Measurements from ENCODE around the gene ATXN7L2.

Gene ATXN7L2

DNA sequence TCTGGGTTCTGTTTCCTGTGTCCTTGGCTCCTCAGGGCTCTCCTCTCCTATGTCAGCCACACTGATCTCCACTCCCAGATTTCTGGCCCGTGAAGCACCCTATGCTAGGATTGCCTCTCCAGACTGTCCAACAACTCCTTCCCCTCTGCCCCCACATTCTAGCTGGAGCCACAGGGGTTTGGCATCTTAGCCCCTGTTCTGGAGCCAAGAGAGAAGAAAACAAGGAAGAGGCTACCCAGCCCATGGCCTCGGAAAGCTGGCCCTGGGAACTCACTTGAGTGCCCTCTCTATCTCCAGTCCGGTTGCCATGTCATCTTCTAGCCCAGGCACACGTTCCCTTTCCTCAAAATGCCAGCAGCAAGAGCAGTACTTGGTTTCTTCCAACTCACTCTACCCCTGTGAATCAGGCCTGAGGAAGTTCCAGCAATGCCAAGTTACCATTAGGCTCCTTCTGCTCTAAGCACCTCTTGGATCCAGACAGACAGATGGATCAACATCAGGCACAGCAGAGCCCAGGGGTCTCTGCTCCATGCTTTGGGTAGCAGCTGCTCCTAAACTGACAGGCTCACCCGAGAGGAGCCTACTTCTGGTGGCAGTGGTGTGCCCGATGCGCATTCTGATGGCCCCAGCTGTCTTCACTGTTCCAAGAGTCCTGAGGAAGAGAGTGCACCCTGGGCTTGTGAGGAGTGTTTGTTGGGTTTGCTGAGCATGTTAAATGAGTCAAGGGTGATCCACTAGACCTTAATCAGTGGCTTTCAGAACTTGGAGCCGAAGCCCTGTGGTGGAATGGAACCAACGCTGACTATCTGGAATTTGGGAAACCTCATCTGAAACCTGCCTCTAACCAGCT is 44.4 kb downstream of the ATXN7L2 start:
- no peak for DNase-seq (ENCODE audit: low read depth)

DNA sequence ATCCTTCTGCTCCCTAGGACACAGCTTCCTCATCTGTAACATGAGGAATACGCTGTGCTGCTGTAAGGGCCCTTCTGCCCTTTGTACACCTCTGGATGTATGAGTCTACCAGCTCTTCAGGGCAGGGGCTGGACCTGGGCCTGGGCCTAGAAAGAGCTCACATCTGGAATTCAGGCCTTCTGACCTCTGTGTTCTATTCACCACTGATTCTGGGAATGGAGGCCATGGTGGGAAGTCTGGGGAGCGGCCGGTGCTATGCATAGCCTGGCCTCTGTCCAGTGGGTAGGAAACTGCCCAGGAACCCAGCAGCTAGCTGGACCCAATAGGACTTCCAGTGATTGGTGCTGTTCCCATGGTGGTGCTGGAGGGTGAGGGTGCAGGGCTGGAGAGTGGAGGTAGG is 45.0 kb downstream of the ATXN7L2 start:
- DNase-seq (ENCODE audit: low read depth), result no peak

DNA sequence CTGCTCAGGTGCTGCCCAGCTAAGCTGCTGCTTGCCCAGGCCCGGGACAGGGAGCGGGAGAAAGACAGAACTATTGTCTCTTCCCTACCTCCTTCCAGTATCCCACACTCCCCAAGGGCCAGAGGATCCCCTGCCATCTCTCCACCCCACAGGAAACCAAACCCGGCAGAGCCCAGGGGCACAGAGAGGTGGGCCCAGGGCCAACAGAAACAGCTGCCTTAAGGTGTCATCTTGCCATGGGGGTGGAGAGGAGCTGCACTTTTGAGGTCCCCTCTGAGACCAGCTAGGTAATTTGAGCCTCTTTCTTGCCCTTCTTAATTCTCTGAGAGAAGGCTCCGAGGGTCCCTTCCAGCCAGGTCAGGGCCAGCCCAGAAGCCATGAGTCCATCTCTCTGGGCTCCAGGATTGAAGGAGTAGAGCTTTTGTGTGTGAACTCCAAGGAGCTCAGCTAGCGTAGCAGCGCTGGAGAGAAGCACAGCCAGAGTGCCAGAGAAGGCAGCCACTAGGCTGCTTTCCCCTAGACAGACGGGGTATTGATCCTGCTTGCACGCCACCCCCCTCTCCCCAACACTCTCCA is 46.3 kb downstream of the ATXN7L2 start:
- no peak for DNase-seq (ENCODE audit: low read depth)

DNA sequence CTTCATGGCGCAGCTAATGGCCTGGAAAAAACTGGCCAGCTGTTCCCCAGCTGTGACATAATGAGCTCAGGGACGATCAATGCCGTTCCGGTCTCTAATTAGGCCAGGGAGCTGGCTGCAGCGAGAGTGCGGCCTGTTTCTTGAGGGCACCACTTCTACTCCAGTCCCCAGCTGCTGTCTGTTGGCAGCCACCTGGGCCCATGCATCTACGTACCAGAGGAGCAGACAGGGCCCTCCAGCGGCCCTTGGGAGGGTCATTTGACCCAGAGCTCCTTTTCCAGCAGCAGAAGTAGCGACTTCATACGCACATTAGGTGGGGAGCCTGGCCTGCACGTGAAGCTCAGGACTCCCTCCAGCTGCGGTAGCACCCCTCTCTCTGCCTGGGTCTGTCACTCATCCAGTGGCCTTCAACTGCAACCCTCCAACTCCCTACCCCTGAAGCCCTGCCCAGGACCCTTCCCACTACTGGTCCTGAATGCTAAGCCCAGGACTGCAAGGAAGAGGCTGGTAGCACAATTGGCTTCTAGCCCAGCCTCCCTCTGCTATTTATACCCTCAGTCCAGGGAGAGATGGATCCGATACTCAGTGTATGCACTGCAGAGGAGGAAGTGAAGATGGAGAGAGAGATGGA is 46.9 kb downstream of the ATXN7L2 start:
- DNase-seq (ENCODE audit: low read depth), result no peak

DNA sequence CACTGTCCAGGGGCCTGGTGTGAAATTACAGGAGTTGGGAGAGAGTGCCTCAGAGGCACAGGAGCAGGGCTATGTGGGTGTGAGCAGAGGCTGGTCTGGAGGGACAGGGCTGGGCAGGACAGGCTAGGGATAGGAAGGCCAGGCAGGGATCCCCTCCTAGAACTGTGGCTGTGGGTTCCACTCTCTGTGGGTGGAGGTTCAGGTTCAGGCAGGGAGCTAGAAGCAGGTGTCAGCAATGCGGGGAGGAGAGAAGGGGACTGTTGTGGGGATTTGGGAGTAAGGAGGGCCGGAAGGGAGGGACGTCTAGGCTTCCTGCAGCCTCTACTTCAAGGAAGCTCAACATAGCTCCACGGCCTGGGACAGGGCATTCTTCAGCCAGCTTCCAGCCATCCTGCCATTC is 47.7 kb downstream of the ATXN7L2 start:
- no peak for DNase-seq (ENCODE audit: low read depth)

DNA sequence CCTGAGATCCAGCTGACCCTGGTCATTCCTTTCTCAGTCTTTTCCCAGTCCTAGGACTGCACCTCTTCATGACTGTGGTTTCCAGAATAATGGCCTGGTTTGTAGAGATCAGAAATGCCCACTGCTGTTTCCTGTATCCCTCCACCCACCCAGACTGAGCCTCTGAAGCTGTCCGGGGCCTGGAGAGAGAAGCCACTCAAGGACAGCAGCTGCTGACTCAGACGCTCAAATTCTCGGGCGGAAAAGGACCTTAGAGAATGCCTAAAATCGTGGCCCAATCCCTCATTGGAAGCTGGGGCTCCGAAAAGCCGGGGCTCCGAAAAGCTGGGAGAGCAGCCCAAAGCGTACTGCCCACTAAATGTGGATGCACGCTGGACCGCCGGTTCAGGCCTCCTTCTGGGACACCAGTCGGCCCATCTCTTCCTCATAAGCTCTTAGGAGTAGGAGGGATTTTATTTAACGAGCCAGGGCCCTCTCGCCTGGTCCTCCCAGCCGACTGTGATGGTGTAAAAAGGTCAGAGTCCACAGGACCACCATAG is 48.2 kb downstream of the ATXN7L2 start:
- DNase-seq (ENCODE audit: low read depth), result no peak

DNA sequence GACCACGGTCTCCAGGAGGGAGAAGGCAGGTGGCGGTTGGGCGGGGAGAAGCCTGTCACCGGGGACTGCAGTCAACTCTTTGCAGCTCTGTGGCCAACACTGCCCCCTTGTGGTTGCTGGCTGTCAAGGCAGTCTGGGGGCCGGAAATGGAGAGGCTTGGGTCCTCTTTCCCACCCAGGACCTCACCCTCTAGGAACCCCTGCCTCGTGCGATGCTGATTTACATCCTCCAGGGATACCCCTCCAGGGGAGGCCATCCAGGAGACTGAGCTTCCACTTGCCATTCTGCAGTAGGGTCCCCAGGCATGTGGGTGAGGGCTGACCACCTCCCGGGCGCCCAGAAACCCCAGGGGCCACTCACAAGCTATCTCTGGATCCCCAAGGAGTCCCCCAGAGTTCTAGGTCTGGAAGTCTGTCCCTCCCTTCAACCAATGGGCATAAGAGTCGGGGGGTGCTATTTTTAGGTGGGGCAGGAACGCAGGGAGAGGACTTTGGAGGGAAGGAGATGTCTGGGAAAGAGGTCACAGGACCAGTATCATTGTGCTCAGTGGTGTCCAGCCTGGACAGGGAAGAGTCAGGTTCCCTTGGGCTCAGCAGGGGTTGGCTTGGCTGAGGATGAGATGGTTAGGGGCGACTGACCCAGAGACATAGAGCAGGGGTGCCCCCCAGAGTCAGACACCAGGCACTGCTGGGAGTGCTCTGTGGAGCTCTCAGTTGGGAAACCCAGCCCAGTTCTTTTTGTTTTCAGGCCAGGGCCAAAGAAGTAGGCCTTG is 48.8 kb downstream of the ATXN7L2 start:
- peak; percentile 36 for DNase-seq (ENCODE audit: low read depth)

DNA sequence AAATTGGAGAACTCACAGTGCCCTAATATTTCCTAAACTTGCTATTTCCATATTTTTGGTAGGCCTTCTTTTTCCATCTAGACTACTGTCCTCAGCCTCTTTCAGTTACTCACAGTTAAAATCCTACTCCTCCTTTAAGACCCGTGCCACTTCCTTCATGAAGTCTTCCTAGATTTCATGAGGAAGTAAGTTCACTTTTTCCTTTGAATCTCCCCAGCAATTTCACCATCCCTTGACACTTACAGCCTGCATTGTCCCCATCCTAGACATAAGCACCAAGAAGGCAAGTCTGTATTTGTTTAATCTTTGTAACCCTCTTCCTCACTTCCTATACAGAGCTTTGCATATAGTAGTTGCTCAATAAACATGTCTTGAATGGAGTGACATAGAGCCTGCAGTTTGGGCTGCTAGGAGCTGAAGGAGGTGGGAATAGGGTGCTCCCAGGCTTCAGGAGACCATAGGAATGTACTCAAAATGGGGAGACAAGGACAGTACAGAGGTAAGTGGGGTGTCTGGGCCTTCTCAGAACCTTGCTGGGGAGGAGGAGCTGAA is 50.7 kb downstream of the ATXN7L2 start:
- DNase-seq (ENCODE audit: low read depth), result no peak

DNA sequence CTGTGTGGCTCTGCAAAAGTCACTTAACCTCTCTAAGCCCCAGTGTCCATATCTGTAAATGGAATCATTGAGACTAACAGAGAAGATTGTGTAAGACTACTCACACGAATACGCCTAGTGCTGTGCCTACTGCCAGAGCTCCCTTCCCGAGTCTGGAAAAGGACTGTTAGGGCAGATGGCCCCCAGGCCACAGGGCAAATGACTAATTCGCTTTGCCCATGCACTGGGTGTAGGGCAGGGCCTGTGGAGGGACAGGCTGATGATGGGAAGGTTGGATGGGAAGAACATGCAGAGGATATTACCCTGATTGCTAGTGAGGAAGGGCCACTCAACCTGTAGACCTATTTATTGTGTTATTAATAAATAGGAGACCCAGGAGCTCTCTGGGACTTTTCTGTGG is 51.8 kb downstream of the ATXN7L2 start:
- DNase-seq (ENCODE audit: low read depth), result no peak

DNA sequence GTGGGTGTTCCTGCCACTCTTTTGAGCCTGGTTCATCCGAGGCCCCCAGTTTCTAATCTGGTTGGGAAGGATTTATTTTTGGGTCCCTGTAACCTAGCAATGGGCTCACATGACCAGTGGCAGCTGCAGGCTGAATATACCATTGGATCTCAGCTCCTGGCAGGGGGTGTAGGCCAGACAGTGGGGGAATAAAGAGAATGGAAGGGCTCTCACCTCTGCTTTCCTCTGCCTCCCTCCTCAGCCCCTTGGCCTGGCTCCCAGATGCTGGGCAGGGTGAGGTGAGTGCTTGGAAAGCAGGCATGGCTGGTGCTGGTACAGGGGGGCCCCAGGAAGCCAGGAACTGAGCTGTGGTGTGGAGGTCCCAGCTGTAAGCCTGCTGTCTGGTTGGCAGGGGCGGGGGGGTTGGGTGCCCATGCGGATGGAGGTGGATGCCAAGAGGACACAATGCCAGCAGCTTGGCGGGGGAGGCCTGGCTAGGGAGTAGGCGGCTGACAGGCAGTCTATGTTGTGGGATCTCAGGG is 52.3 kb downstream of the ATXN7L2 start:
- DNase-seq (ENCODE audit: low read depth), result no peak

DNA sequence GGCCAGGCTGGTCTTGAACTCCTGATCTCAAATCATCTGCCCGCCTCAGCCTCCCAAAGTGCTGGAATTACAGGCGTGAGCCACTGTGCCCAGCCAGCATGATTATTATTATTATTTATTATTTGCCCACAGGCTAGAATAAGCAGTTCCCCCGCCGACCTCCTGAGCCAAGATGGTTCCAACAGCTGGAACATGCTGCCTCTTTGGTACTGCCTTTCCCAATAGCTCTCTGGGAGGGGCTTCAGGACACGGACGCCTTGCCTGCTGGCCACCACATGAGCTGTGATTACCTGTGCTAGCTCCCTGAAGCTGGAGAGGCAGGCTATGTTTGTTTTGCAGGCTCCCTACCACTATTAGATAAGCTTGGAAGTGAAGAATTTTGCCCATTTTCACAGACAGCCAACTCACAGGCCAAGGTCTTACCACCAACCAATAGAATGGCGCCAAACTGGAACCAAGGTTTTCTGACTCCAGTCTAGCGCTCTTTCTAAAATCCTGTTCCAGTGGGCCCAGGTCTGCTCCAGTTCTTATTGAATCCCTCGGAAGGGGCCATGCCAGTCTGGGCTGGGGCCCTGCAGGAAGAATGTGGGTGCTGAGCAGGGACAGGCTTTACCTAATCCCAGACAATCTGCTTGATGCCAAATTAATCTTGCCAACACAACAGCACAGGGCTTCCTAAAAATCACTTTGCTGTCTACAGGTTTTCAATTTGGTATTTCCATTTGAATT is 53.9 kb downstream of the ATXN7L2 start:
- no peak for DNase-seq (ENCODE audit: low read depth)

DNA sequence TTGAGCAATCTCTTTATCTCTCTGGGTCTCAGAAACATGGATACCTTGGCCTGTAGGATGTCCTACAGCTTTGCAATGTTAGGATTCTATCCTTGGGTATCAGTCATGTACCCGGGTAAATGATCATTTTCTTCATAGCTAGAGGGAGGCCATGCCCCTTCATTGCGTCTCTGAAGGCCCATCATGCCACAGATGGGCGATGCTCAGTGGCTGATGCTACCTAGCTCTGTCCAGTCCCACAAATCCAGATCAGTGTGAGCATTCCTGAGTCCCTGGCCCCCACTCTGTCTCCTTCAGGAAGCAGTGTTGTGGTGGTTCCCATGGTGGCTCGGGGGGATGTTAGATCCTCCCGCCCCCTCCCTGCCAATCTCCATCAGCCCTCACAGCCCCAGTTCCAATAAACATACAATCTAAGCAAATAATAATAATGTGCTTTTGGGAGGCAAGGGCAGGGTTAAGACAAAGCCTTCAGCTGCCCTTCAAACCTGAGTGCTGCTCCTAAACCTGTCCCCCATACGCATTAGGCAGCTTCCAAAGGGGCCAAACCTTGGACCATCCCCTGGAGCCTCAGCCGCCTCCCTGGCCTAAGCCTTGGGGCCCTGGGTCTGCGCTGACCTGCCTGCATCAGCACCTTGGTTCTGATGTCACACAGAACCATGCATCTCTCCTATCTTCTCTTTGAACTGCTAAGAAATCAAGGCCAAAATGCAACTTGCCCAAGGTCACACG is 55.3 kb downstream of the ATXN7L2 start:
- DNase-seq (ENCODE audit: low read depth), result no peak

DNA sequence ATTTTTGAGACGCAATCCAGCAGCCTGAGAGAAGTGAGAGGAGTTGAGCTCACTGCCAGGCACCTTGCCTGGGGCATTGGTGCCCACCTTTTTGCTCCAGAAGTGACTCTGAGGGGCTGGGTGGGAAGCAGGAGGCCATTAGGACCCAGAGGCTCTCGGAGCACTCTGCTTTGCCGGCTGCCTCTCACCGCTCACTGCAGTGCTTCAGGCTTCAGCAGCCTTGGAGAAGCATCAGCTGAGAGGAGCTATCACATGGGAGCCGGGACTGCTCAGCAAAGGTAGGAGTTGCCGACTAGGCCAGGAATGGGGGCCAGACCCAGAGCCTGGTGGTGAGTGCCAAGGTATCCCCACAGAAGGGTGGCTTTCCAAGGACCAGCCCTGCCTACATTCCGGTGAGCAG is 56.0 kb downstream of the ATXN7L2 start, which contains the start of gene GPR61:
TSS of gene GPR61 (plus strand) at position 197 of the 400 bp plus-strand sequence. CDS start 3,151 bp downstream, outside the sequence.
- DNase-seq (ENCODE audit: low read depth), result no peak

DNA sequence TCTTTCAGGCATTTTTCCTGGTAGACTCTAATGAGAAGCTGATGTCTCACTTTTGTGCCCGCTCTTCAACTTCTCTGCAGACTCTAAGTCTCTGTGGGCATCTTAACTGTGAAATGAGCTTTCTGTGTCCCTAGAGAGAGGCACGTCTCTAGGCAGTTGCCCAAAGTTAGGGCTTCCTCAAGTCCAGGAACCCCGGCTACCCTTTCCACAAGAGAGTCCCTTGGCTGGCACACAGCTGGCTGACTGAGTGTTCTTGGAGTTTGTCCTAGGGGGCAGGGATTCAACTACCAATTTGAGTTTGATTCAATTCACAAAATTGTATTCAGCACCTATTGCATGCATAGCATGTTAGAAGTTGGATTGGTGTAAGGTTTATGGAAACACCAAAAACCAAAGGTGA is 57.4 kb downstream of the ATXN7L2 start:
- DNase-seq (ENCODE audit: low read depth), result no peak
